Endothelial cell of umbilical vein (primary cell): Measurements from ENCODE around the gene CBX6. TPM values are rescaled to one million over a fixed set of nuclear protein-coding genes. Genes with fewer than 3 reads are reported as not detected.

Source experiments
- BruUV-seq: library from RNA; stranded (reverse); fragments of 400-500 nt; replicated peaks from 2 replicates; lab custom pipeline; 2021; lab: Mats Ljungman, UMichigan
- CTCF ChIA-PET: fragments of 300-600, 350-600 bp; sonication (Branson Sonifier 250); formaldehyde crosslinking; loops from one replicate; lab custom pipeline; 2021; ENCODE audit warnings: antibody characterized with exemption, inconsistent platforms; lab: Charles Lee
- POLR2A ChIA-PET: fragments of 300-600, 350-600 bp; sonication (Branson Sonifier 250); formaldehyde crosslinking; loops from one replicate; lab custom pipeline; 2021; ENCODE audit warnings: antibody characterized with exemption, inconsistent platforms; lab: Charles Lee
- DNase-seq: peaks from one replicate; pipeline ENCODE4 v3.0.0-alpha.2; 2011; ENCODE audit warnings: low read depth, low spot score
- FAIRE-seq: peaks from 2 replicates; lab custom pipeline; 2011; peaks lifted over from hg19 to GRCh38; lab: Jason Lieb, UNC
- H2AFZ ChIP-seq: 2 replicates; pipeline ENCODE4 v1.6.0; 2012; ENCODE audit warnings: low read depth, low read length, control low read depth, inconsistent platforms
- H3K27ac ChIP-seq: 2 replicates; pipeline ENCODE4 v1.5.1; 2011; ENCODE audit warnings: low read depth, mild to moderate bottlenecking, control low read depth, low read length, moderate library complexity; ENCODE audit not compliant: insufficient read depth
- H3K27me3 ChIP-seq, 2 experiments: 2 replicates each; pipeline versions ENCODE4 v1.6.0 to v1.6.1; 2011; ENCODE audit warnings: low read length in 2 of 2, mixed read lengths in 1 of 2; ENCODE audit not compliant: control insufficient read depth in 2 of 2, insufficient read depth in 2 of 2
- H3K36me3 ChIP-seq, 2 experiments: 2 replicates in 1 of 2; 3 replicates in 1 of 2; pipeline ENCODE4 v1.5.1; 2011; ENCODE audit warnings: low read length in 2 of 2, mild to moderate bottlenecking in 1 of 2, moderate library complexity in 1 of 2; ENCODE audit not compliant: control insufficient read depth in 2 of 2, insufficient read depth in 2 of 2; ENCODE audit errors: extremely low read depth in 1 of 2
- H3K4me1 ChIP-seq: 3 replicates; pipeline ENCODE4 v1.5.1; 2011; ENCODE audit warnings: mild to moderate bottlenecking, low read length; ENCODE audit not compliant: control insufficient read depth, insufficient read depth; ENCODE audit errors: extremely low read depth
- H3K4me2 ChIP-seq: 2 replicates; pipeline ENCODE4 v1.6.1; 2011; ENCODE audit warnings: low read length, control low read depth, mixed read lengths; ENCODE audit not compliant: insufficient read depth
- H3K4me3 ChIP-seq, 3 experiments: fragments of 200-600 bp in 1 of 3; sonication (generic), shearing (Covaris generic) in 1 of 3; replicated peaks in 1 of 3; 2 replicates each; pipeline ENCODE4 v1.5.1; 2011 to 2016; ENCODE audit warnings: control low read depth in 3 of 3, low read length in 3 of 3, mild to moderate bottlenecking in 2 of 3, inconsistent platforms in 1 of 3, low read depth in 1 of 3, moderate library complexity in 1 of 3; ENCODE audit not compliant: insufficient read depth in 1 of 3
- H3K79me2 ChIP-seq: 2 replicates; pipeline ENCODE4 v1.6.0; 2012; ENCODE audit warnings: low read length, inconsistent platforms; ENCODE audit not compliant: control insufficient read depth, insufficient read depth
- H3K9ac ChIP-seq: replicated peaks from 2 replicates; pipeline ENCODE3; 2011; ENCODE audit warnings: low read length, control low read depth; ENCODE audit not compliant: insufficient read depth; ENCODE audit errors: extremely low read depth
- H3K9me1 ChIP-seq: replicated peaks from 3 replicates; pipeline ENCODE4 v1.6.0; 2011; ENCODE audit warnings: mild to moderate bottlenecking, low read length; ENCODE audit not compliant: control insufficient read depth, insufficient read depth; ENCODE audit errors: extremely low read depth
- H3K9me3 ChIP-seq: replicated peaks from 2 replicates; pipeline ENCODE4 v1.5.1; 2012; ENCODE audit warnings: low read length, inconsistent platforms; ENCODE audit not compliant: control insufficient read depth, insufficient read depth
- H4K20me1 ChIP-seq: replicated peaks from 2 replicates; pipeline ENCODE3; 2011; ENCODE audit warnings: mild to moderate bottlenecking, low read length; ENCODE audit not compliant: control insufficient read depth, insufficient read depth; ENCODE audit errors: extremely low read depth
- FOS ChIP-seq: IDR thresholded peaks from 2 replicates; pipeline ENCODE4 v1.6.1; 2011; ENCODE audit warnings: mild to moderate bottlenecking, low read length, moderate library complexity, borderline replicate concordance; ENCODE audit not compliant: insufficient read depth
- GATA2 ChIP-seq: IDR thresholded peaks from 2 replicates; pipeline ENCODE4 v1.7.0; 2011; ENCODE audit warnings: low read depth, mild to moderate bottlenecking, moderate library complexity, mixed read lengths, low read length; ENCODE audit not compliant: insufficient read length, insufficient read depth
- JUN ChIP-seq: IDR thresholded peaks from 2 replicates; pipeline ENCODE4 v1.6.1; 2011; ENCODE audit warnings: borderline replicate concordance, low read depth; ENCODE audit not compliant: insufficient read length, insufficient read depth
- MAX ChIP-seq: IDR thresholded peaks from 2 replicates; pipeline ENCODE4 v1.6.1; 2011; ENCODE audit not compliant: insufficient read depth, insufficient read length
- MYC ChIP-seq: IDR thresholded peaks from one replicate; pipeline ENCODE4 v1.6.1; 2011; ENCODE audit warnings: mild to moderate bottlenecking, low read depth, low read length
- POLR2A ChIP-seq: IDR thresholded peaks from 2 replicates; pipeline ENCODE4 v1.6.1; 2012; ENCODE audit warnings: low read depth, mild to moderate bottlenecking, control low read depth, low read length
- POLR2AphosphoS5 ChIP-seq: IDR thresholded peaks from 2 replicates; pipeline ENCODE4 v1.6.1; 2012; ENCODE audit warnings: low read depth, mild to moderate bottlenecking, control low read depth, low read length, moderate library complexity; ENCODE audit not compliant: insufficient read depth
- dilution Hi-C: fragments of 300-500 bp; cut with MboI; formaldehyde crosslinking; loops from one replicate; pipeline ENCODE4 v1.15.0; 2019; ENCODE audit warnings: low sequenced_read_pairs; ENCODE audit not compliant: extremely low pct_ligation_motif_present
- intact Hi-C: fragments of 100-400 bp; cut with micrococcal nuclease; formaldehyde crosslinking; loops from one replicate; pipeline ENCODE4 v1.10.0; 2022
- polyA plus RNA-seq, 4 experiments: library from polyadenylated mRNA; depleted of rRNA in 3 of 4; stranded (reverse) in 3 of 4; unstranded in 1 of 4; fragments of >200 nt; gene quantifications; 2 replicates each; pipeline versions ENCODE4 v1.2.1 to v1.2.3, GENCODE V29; 2011 to 2012; ENCODE audit warnings: missing spikeins in 1 of 4
- total RNA-seq: library from RNA; stranded (reverse); gene quantifications from 2 replicates; pipeline ENCODE4 v1.2.3, GENCODE V29; 2021

The CBX6 gene
- total and polyA plus RNA-seq, 2 donors (not counting 3 experiments of a cell fraction or from before 2014, with no cell fraction given) = 14.9 to 62.6 TPM

GRCh38 chr22:38865201-38866023 lies 6.6 kb downstream of the CBX6 start:
- Histone ChIP-seq H3K79me2 (peaks cover 9% of the 10 kb centered on the region), H3K27ac (no peak overlapping the region), H4K20me1 (no peaks in the 10 kb centered on the region), H3K9ac (no peak overlapping the region), H3K27me3 (no peaks in the 10 kb centered on the region), H2AFZ (no peak overlapping the region), H3K4me2 (no peak overlapping the region), H3K36me3 (peaks cover 3 to 5% of the 10 kb centered on the region in 2 experiments), H3K4me1 (peaks cover 23% of the 10 kb centered on the region), H3K4me3 (no peak overlapping the region), H3K9me1 (no peaks in the 10 kb centered on the region), H3K9me3 (no peaks in the 10 kb centered on the region)
- ChIA-PET POLR2A (no interaction called here), CTCF (interaction anchor here (1.1 to 6.3 kb wide), 2 partner anchors 13 to 97 kb away, joined by 3 to 63 read pairs; no protein-coding TSS in a partner anchor)
- no peak for DNase-seq
- TF ChIP-seq POLR2AphosphoS5 = no peak
- TF ChIP-seq MYC = no peak
- TF ChIP-seq POLR2A = no peak
- peak; percentile 31 for FAIRE-seq
- no TSS peak for BruUV-seq
- intact Hi-C loops (no loop called here), dilution Hi-C loops (no loop called here)

DNA sequence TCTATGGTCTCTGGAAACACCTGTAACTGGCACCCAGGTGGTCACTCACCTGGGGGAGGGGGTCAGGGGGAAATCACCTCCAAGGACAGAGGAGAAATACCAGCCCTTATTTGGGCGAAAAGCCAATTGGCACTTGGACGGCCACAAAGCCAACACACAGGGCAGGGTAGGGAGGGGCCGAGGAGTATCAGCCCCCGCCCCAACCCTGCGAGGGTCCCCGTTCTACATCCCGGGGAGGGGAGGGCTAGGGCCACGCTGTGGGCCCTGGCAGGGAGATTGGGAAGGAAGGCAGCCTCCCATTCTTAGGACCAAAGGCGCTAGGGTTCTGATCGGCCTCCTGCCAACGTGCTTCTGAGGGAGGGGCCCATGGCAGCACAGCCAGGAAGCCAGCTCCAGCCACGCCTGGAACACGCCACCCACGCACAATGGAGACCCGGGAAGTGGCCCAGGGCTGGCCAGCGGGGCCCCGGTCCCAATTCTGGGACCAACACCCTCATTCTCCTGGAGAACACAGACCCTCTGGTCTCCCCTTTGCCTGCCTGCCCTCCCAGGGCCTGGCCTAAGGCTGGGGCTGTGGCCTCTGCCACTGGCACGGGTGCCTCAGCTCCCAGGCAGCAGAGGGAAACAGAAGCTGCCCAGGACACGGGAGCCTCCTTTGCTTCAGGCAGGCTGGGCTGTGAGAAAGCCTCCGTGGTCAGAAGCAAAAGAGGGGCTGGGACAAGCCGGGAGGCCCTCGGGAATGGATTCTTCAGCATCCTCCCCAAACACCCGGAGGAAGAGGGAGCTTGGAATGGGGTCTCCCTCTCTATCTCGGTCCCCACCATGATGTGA lies 7.4 kb downstream of the CBX6 start:
- no peaks in the 10 kb centered on the region for H3K27me3 ChIP-seq
- no peaks in the 10 kb centered on the region for H4K20me1 ChIP-seq
- peaks cover under 1 to 3% of the 10 kb centered on the region in 2 experiments for H3K36me3 ChIP-seq
- peaks cover 18% of the 10 kb centered on the region for H3K4me1 ChIP-seq
- H3K9me3 ChIP-seq = no peaks in the 10 kb centered on the region
- peak; percentile 21 for DNase-seq
- intact Hi-C loops = no loop called here
- no peak overlapping the region for H3K4me2 ChIP-seq
- TF ChIP-seq GATA2 = no peak
- TF ChIP-seq JUN = no peak
- no peak for TF ChIP-seq MAX
- peak; percentile 9 for TF ChIP-seq POLR2AphosphoS5
- no peak for TF ChIP-seq FOS
- H3K27ac ChIP-seq = no peak overlapping the region
- H3K9ac ChIP-seq = no peak overlapping the region
- H2AFZ ChIP-seq = no peak overlapping the region
- ChIA-PET POLR2A (no interaction called here), CTCF (interaction anchor here (1.1 to 6.3 kb wide), 3 partner anchors 12 to 139 kb away, joined by 3 to 63 read pairs (median 3); no protein-coding TSS in a partner anchor)
- BruUV-seq = no TSS peak
- dilution Hi-C loops = no loop called here
- FAIRE-seq = peak; percentile 59
- H3K79me2 ChIP-seq = peaks cover 3% of the 10 kb centered on the region
- H3K9me1 ChIP-seq = no peaks in the 10 kb centered on the region
- no peak overlapping the region for H3K4me3 ChIP-seq
